GM19239 (cell line): ENCODE data around the gene RASAL3.

Experiments
- DNase-seq: peaks from one replicate; pipeline ENCODE4 v3.0.0; 2011; ENCODE audit warnings: low spot score; ENCODE audit not compliant: insufficient read length
- FAIRE-seq: peaks from 2 replicates; lab custom pipeline; 2011; peaks lifted over from hg19 to GRCh38; lab: Jason Lieb, UNC

RASAL3 gene

GRCh38 chr19:15452111-15453047, 12.0 kb downstream of the RASAL3 start:
- DNase-seq = no peak

DNA sequence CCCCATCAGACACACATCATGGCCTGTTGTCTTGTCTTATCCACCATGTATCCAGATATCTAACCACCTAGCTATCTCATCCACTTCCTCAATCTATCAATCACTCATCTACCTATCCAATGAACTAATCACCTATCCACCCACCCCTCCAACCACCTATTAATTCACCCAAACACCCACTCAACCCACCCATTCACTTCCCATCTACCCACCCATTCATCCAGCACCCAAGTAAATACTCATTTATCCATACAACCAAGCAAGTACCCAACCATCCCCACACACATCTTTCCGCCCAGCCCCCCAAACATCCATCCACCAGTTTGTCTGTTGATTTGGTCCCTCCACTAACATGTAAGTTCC, 13.8 kb downstream of the RASAL3 start:
- no peak for DNase-seq
- no peak for FAIRE-seq

More at GRCh38 chr19:15452111-15453047, 12.0 kb downstream of the RASAL3 start:
- FAIRE-seq = no peak

DNA sequence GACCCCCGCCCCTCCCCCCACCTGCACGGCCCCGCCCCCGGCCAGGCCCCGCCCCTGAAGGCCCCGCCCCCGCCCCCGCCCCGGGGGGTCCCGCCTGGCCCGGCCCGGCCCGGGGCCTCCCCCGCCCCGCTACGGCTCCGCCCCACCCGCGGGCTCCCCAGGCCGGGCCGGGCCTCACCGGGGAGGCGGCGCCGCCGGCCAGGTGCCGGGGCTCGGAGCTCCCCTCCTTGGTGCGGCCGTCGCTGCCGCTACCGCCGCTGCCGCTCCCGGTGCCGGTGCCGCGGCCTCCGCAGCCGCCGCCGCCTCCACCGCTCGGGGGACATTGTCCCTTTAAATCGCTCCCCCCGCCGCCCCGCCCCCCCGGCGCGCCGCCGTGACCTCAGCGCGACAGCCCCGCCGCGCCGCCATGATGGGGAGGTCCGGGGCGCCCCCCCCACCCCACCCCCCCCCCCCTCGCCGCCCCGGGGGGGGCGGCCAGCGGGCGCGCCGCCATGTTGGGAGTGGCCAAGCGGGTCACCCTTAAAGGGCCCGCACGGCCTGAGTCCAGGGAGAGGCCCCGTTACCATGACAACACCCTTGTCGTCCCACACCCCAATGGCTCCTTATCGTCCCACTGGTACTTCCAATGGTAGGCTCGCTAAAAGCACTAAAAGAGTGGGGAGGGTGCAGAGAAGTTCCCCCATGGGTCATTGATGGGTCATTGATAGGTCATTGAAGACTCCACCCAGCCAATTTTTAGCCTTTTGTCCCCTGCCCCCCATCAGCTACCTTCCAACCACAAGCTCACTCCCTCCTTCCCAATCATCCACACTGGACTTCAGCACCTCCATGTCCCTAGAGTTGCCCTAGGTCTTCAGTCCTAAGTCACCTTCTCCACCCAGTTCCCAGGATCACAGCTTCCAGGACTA, 14.5 kb downstream of the RASAL3 start, which contains the start of gene WIZ:
Gene WIZ, minus strand, starts transcription at position 337 of the 908 bp plus-strand sequence. CDS start 1,649 bp downstream, outside the sequence.
- FAIRE-seq (peak; percentile 8), DNase-seq (peak; percentile 99)

GRCh38 chr19:15448778-15449619, 15.3 kb downstream of the RASAL3 start:
- DNase-seq = no peak
- no peak for FAIRE-seq

GRCh38 chr19:15448044-15448777, 16.1 kb downstream of the RASAL3 start:
- DNase-seq (no peak), FAIRE-seq (no peak)

DNA sequence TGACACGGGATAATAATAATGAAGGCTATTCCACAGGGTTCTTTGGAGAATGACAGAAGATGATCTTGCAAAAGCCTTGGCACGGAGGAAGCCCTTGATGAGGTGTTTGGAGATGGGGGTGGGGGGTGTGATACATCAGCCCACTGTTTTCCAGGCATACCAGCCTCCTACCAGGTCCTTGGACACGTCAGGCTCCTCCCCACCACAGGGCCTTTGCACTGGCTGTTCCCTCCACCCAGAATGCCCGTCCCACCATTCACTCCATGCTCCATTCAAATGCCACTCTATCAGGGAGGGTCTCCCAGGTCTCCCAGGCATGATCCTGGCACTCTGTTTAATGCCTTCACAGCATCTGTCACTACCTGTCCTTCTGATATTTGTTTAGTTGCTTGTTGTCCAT, 17.3 kb downstream of the RASAL3 start:
- DNase-seq (no peak), FAIRE-seq (no peak)

DNA sequence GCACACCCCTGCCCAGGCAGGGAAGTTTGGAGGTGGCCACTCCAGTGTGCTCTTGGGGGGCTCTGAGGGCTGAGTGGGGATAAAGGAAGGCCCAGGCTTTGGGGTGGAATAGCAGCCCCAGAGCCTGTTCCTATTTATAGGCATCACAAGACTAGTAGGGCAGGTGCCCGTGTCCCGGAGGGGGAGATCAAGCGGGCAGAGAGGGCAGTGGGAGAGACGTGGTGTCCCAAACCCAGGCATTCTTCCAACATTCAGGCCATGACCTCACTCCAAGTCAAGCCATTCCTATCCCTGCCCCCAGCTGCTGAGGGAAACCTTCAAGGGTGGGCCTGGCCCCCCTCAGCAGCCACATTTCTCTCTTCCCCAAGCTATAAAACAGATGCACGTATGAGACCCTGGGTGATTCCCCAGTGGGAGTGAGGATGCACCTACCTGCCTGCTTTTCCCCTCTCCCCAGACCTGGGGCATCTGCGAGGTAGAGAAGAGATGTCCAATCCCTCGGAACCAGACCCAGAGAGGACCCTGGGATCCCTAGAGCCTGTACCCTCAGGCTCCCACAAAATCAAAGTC, 18.5 kb downstream of the RASAL3 start:
- FAIRE-seq (no peak), DNase-seq (no peak)

- FAIRE-seq = no peak
Observed at GRCh38 chr19:15445227-15445605, 19.1 kb downstream of the RASAL3 start.

GRCh38 chr19:15444505-15445226, 19.7 kb downstream of the RASAL3 start:
- DNase-seq = no peak
- FAIRE-seq = no peak

More at GRCh38 chr19:15445227-15445605, 19.1 kb downstream of the RASAL3 start:
- no peak for DNase-seq

GRCh38 chr19:15443838-15444237, 20.5 kb downstream of the RASAL3 start:
- FAIRE-seq (no peak), DNase-seq (no peak)

DNA sequence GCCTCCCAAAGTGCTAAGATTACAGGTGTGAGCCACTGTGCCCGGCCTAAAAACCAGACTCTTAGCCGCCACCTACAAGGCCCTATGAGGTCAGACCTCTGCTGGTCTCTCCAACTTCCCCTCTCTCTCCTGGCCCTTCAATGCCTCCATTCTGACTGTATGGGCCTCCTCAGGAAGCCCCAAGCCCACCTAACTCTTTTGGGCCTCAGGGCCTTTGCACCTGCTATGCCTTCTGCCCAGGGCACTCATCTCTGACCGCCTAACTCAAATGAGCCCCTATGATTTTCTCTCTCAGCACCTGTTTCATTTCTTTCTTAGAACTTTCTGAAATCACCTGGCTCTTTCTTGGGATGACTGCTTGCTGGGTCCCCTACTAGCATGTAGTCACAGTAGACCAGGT, 21.0 kb downstream of the RASAL3 start:
- no peak for DNase-seq
- no peak for FAIRE-seq

DNA sequence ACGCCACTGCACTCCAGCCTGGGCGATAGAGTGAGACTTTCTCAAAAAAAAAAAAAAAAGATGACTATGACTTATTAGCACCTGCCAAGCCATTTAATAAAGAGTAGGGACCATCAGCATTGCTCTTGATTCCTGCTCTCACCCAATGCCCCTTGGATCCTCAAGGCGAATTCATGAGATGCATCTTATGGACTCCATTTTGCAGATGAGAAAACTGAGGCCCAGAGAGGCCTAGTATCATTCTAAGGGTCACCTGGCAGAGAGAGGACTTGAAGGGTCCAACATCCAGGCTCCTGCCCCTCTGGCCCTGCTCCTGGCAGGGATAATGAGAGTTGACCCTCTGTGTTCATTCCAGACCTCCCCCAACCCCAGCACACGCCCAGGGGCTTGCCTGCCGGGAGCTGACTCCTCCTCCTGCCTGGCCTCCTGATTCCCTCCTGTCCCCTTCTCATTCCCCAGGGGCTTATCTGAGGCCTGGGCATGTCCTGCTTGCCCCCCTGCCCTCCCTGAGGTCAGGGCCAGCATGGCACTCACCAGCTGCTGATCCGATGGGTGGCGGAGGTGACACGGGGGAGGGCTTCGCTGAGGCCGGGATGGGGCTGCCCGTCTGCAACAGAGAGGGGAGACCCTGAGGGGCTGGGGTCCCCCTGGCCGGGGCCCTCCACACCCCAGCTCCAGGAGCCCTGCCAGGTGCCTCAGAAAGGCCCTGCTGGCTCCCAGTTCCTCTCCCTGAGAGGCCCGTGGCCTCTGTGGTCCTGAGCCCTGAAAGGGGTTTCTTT, 22.0 kb downstream of the RASAL3 start:
- FAIRE-seq (no peak), DNase-seq (no peak)

GRCh38 chr19:15441317-15441716, 23.0 kb downstream of the RASAL3 start:
- FAIRE-seq (no peak), DNase-seq (no peak)

GRCh38 chr19:15439821-15440641, 24.3 kb downstream of the RASAL3 start:
- FAIRE-seq (no peak), DNase-seq (no peak)

DNA sequence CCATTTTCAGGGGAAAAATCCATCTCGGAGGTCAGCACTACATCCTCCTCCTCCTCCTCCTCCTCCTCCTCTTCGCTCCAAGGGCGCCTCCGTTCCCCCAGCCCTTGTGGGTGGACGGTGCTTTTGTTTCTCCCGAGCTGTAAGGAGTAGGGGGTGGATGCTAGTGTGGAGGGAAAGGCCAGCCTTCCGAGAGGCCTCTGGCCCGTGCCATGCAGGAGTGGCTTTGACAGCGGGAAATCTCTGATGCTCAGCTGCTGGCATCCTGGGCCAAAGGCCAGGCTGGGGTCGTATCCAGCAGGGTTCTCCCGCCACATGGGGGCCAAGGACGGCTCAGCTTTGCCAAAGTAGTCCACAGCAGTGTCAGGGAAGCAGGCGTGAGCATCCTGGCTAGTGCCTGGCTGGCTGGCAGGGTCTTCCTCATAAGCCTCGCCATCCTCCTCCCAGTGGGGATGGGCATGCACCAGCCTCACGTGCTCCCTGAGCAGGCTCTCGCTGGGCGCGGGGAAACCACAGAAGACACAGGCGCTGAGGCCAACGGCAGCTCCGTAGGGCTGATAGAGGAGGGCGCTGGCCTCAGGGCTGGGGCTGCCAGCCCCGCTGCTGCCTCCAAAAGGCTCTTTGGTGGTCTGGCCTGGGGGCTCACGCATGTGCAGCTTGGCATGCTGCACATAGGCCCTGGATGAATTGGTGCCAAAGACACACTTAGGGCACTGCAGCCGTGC, 25.1 kb downstream of the RASAL3 start:
- no peak for FAIRE-seq
- DNase-seq = no peak

DNA sequence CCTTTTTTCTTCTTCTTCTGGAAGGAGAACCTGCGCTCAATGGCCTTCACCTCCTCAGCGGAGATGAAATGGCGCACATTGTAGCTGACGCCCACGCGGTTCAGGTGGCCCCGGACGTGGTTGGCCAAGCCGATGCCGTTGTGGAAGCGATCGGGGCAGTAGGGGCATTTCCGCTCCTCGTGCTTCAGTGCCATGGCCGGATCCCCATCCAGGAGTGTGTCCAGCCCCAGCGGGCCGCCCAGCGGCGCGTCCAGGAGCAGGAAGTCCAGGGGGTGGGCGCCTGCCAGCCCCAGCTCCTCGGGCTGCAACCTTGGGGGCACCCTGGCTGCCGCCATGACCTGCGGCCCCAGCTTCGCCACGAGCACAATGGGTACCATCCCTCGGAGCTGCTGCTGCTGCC, 25.8 kb downstream of the RASAL3 start:
- no peak for FAIRE-seq
- DNase-seq = no peak
